ENCODE data around the gene SYMPK. TPM values are rescaled to one million over a fixed set of nuclear protein-coding genes. Genes with fewer than 3 reads are reported as not detected.
A peak's percentile ranks its signal among the peaks of the same experiment; 100 is the strongest.

Gene SYMPK
- total RNA-seq, 1 donor from 2014 or later: 70.0 TPM

DNA sequence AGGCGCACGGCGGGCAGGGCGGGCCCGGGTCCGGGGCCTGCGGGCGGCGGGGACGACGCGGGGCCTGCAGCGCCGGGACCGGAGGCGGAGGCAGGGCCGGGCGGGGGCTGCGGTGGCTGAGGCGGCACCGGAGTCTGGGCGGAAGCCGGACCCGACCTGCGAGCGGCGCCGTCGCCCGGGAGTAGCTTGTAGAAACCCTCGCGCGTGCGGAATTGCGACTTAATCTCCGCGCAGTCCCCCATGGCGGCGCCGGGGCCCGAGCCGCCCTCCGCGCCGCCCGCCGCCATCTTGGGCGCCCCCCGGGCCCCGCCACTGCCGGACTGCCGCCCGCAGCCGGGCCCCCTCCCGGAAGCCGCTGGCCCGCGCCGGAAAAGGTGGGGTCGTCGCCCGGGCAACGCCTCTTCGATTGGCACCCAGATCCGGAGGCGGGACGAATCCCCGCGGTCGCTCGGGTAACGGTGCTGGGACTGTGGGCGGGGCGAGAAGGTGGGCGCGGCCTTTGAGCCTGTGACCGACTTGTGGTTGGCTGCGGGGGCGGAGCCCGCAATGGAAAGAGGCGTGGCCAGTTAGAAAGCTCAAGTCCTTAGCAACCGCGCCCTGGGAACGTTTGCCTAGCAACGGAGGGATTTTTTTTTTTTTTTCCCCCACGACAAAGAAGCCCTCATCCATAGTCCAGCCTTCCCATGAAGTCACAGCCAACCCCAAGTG is 70.3 kb downstream of the SYMPK start, which contains the start of gene DMWD:
TSS of gene DMWD (minus strand) at position 376 of the 708 bp plus-strand sequence. CDS start at position 287, 89 bp downstream.
- DNase-seq (ENCODE audit: low read depth) (peak; percentile 90), FAIRE-seq (no peak)
- Histone ChIP-seq H3K9ac (ENCODE audit: low read length) (peak within 1 kb of the TSS; percentile 92), H3K27ac (ENCODE audit: low read depth, low read length) (peak within 1 kb of the TSS; percentile 62), H3K4me3 (ENCODE audit: insufficient read depth, low read depth, low read length) (peak within 1 kb of the TSS; percentile 92), H3K36me3 (ENCODE audit: insufficient read depth, low read length) (peaks cover 13% of the 10 kb centered on the region), H3K4me1 (ENCODE audit: insufficient read depth, low read length) (peaks cover 9% of the 10 kb centered on the region), H2AFZ (ENCODE audit: low read depth, low read length) (peak within 1 kb of the TSS; percentile 73), H3K9me3 (ENCODE audit: insufficient read depth, low read depth, low read length) (no peaks in the 10 kb centered on the region), H3K4me2 (ENCODE audit: low read length) (peak within 1 kb of the TSS; percentile 99), H3K79me2 (ENCODE audit: insufficient read depth, low read length) (peaks cover 39% of the 10 kb centered on the region), H4K20me1 (ENCODE audit: insufficient read depth, low read length) (peaks cover 37% of the 10 kb centered on the region), H3K27me3 (ENCODE audit: insufficient read depth, low read length) (no peaks in the 10 kb centered on the region)
- H3K9me3 Mint-ChIP-seq (ENCODE audit: unreplicated experiment): no peaks in the 10 kb centered on the region
- TF ChIP-seq EZH2 (IDR thresholded peaks at IDR 0.05; ENCODE audit: insufficient read depth, low read length): no peak
- TF ChIP-seq, protein P1, sequence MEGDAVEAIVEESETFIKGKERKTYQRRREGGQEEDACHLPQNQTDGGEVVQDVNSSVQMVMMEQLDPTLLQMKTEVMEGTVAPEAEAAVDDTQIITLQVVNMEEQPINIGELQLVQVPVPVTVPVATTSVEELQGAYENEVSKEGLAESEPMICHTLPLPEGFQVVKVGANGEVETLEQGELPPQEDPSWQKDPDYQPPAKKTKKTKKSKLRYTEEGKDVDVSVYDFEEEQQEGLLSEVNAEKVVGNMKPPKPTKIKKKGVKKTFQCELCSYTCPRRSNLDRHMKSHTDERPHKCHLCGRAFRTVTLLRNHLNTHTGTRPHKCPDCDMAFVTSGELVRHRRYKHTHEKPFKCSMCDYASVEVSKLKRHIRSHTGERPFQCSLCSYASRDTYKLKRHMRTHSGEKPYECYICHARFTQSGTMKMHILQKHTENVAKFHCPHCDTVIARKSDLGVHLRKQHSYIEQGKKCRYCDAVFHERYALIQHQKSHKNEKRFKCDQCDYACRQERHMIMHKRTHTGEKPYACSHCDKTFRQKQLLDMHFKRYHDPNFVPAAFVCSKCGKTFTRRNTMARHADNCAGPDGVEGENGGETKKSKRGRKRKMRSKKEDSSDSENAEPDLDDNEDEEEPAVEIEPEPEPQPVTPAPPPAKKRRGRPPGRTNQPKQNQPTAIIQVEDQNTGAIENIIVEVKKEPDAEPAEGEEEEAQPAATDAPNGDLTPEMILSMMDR (IDR thresholded peaks at IDR 0.05; ENCODE audit: insufficient read depth, low read depth, low read length): no peak
- H3K36me3 Mint-ChIP-seq (ENCODE audit: low read depth, unreplicated experiment): peaks cover 13% of the 10 kb centered on the region
- peak within 1 kb of the TSS; percentile 93 for H3K27ac Mint-ChIP-seq (ENCODE audit: unreplicated experiment)
- H3K4me1 Mint-ChIP-seq (ENCODE audit: low read depth, unreplicated experiment): peaks cover 14% of the 10 kb centered on the region
- H3K4me3 Mint-ChIP-seq (ENCODE audit: unreplicated experiment): peak within 1 kb of the TSS; percentile 95
- peaks cover 2% of the 10 kb centered on the region for H3K27me3 Mint-ChIP-seq (ENCODE audit: low read depth, unreplicated experiment)

DNA sequence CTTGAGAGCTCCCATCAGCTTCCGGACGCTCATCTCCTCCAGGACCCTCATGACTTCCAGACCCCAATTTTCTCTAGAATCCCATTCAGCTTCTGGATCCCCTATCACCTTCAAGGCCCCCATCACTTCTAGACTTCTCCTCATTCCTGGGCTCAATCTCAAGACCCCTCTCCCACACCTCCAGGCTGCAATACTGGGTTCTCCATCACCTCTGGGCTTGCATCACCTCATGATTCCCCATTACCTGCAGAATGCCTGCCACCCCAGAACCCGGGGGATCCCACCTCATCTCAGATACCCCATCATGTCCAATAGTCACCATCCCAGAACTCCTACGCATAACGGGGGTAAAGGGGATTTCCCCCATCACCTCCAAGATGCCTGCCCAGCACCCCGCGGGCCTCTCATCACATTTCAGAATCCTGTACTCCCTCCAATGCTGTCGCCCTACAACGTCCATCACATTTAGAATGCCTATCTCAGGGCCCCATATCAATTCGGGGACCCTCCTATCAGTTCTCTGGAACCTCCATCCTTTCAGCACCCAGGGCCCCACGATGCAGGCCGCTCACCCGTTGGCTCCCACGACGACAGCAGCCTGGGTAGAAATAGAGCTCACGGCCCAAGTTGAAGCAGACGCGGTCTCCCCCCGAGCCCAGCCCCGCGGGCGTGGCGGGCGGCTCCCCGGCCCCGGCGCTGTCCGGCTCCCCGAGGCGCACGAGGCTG is 71.0 kb downstream of the SYMPK start:
- H3K36me3 Mint-ChIP-seq (ENCODE audit: low read depth, unreplicated experiment): peaks cover 17% of the 10 kb centered on the region
- H3K27me3 ChIP-seq (ENCODE audit: insufficient read depth, low read length): no peaks in the 10 kb centered on the region
- DNase-seq (ENCODE audit: low read depth): no peak
- H3K9me3 ChIP-seq (ENCODE audit: insufficient read depth, low read depth, low read length): no peaks in the 10 kb centered on the region
- peaks cover 45% of the 10 kb centered on the region for H3K79me2 ChIP-seq (ENCODE audit: insufficient read depth, low read length)
- H3K4me1 Mint-ChIP-seq (ENCODE audit: low read depth, unreplicated experiment): peaks cover 14% of the 10 kb centered on the region
- H3K4me3 ChIP-seq (ENCODE audit: insufficient read depth, low read depth, low read length): peak overlapping the region; percentile 92
- peaks cover 9% of the 10 kb centered on the region for H3K4me1 ChIP-seq (ENCODE audit: insufficient read depth, low read length)
- H3K9ac ChIP-seq (ENCODE audit: low read length): peak overlapping the region; percentile 92
- H3K9me3 Mint-ChIP-seq (ENCODE audit: unreplicated experiment): no peaks in the 10 kb centered on the region
- TF ChIP-seq, protein P1 (IDR thresholded peaks at IDR 0.05; ENCODE audit: insufficient read depth, low read depth, low read length): no peak
- no peak for TF ChIP-seq EZH2 (IDR thresholded peaks at IDR 0.05; ENCODE audit: insufficient read depth, low read length)
- peaks cover 2% of the 10 kb centered on the region for H3K27me3 Mint-ChIP-seq (ENCODE audit: low read depth, unreplicated experiment)
- H3K36me3 ChIP-seq (ENCODE audit: insufficient read depth, low read length): peaks cover 17% of the 10 kb centered on the region
- peak overlapping the region; percentile 95 for H3K4me3 Mint-ChIP-seq (ENCODE audit: unreplicated experiment)
- peak overlapping the region; percentile 93 for H3K27ac Mint-ChIP-seq (ENCODE audit: unreplicated experiment)
- H3K4me2 ChIP-seq (ENCODE audit: low read length): peak overlapping the region; percentile 99
- peak overlapping the region; percentile 73 for H2AFZ ChIP-seq (ENCODE audit: low read depth, low read length)
- peak overlapping the region; percentile 62 for H3K27ac ChIP-seq (ENCODE audit: low read depth, low read length)
- no peak for FAIRE-seq
- H4K20me1 ChIP-seq (ENCODE audit: insufficient read depth, low read length): peaks cover 44% of the 10 kb centered on the region
